Mesenchymal stem cell (in vitro differentiated cells and primary cell): ENCODE results near the gene ATP5MG.

Source experiments
- DNase-seq: peaks from one replicate; pipeline ENCODE4 v3.0.0-alpha.2; 2013
- H2AFZ ChIP-seq: one replicate; pipeline ENCODE4 v1.6.1; 2013; ENCODE audit warnings: low read depth, mild to moderate bottlenecking, control low read depth, inconsistent platforms, low read length, moderate library complexity
- H2AK5ac ChIP-seq: 2 replicates; pipeline ENCODE4 v1.6.1; 2013; ENCODE audit warnings: low read length, moderate library complexity, mild to moderate bottlenecking, inconsistent platforms; ENCODE audit not compliant: severe bottlenecking
- H2BK120ac ChIP-seq: one replicate; pipeline ENCODE4 v1.6.1; 2013; ENCODE audit warnings: low read depth, mild to moderate bottlenecking, inconsistent platforms, low read length, moderate library complexity
- H2BK12ac ChIP-seq, 2 experiments: one replicate each; pipeline ENCODE4 v1.6.1; 2013; ENCODE audit warnings: inconsistent platforms in 2 of 2, low read length in 2 of 2, mild to moderate bottlenecking in 2 of 2, moderate library complexity in 2 of 2, control low read depth in 1 of 2
- H2BK15ac ChIP-seq: one replicate; pipeline ENCODE4 v1.6.1; 2013; ENCODE audit warnings: mild to moderate bottlenecking, low read depth, inconsistent platforms; ENCODE audit not compliant: poor library complexity, severe bottlenecking
- H2BK5ac ChIP-seq: 2 replicates; pipeline ENCODE4 v1.6.1; 2013; ENCODE audit warnings: low read depth, mild to moderate bottlenecking, low read length, control low read depth, inconsistent platforms; ENCODE audit not compliant: poor library complexity, severe bottlenecking
- H3K14ac ChIP-seq, 2 experiments: one replicate each; pipeline ENCODE4 v1.6.1; 2013; ENCODE audit warnings: inconsistent platforms in 2 of 2, low read length in 2 of 2, control low read depth in 1 of 2, mild to moderate bottlenecking in 1 of 2, moderate library complexity in 1 of 2
- H3K18ac ChIP-seq, 2 experiments: one replicate each; pipeline ENCODE4 v1.6.1; 2013; ENCODE audit warnings: inconsistent platforms in 2 of 2, low read length in 2 of 2, control low read depth in 1 of 2, low read depth in 1 of 2, mild to moderate bottlenecking in 1 of 2
- H3K23ac ChIP-seq, 2 experiments: one replicate each; pipeline ENCODE4 v1.6.1; 2013; ENCODE audit warnings: inconsistent platforms in 2 of 2, low read length in 2 of 2, mild to moderate bottlenecking in 2 of 2, moderate library complexity in 2 of 2, control low read depth in 1 of 2
- H3K27ac ChIP-seq: 2 replicates; pipeline ENCODE4 v1.5.1; 2013; ENCODE audit warnings: mild to moderate bottlenecking, moderate library complexity, low read length, control low read depth, inconsistent platforms; ENCODE audit not compliant: poor library complexity, severe bottlenecking
- H3K27me3 ChIP-seq, 2 experiments: 2 replicates each; pipeline versions ENCODE4 v1.6.1 to v1.7.0; 2013; ENCODE audit warnings: low read length in 2 of 2, mild to moderate bottlenecking in 2 of 2, moderate library complexity in 2 of 2, control low read depth in 1 of 2, inconsistent platforms in 1 of 2; ENCODE audit not compliant: control insufficient read depth in 1 of 2, insufficient read depth in 1 of 2
- H3K36me3 ChIP-seq, 2 experiments: 2 replicates each; pipeline versions ENCODE4 v1.6.1 to v1.7.0; 2013; ENCODE audit warnings: low read length in 2 of 2, control low read depth in 1 of 2, inconsistent platforms in 1 of 2, low read depth in 1 of 2, mild to moderate bottlenecking in 1 of 2; ENCODE audit not compliant: insufficient read depth in 2 of 2, control insufficient read depth in 1 of 2
- H3K4ac ChIP-seq, 2 experiments: one replicate each; pipeline ENCODE4 v1.6.1; 2013; ENCODE audit warnings: inconsistent platforms in 2 of 2, low read length in 2 of 2, mild to moderate bottlenecking in 2 of 2, moderate library complexity in 2 of 2, control low read depth in 1 of 2, low read depth in 1 of 2
- H3K4me1 ChIP-seq: 2 replicates; pipeline ENCODE4 v1.6.1; 2013; ENCODE audit warnings: low read depth, low read length, control low read depth; ENCODE audit not compliant: control insufficient read depth, insufficient read depth
- H3K4me2 ChIP-seq: 2 replicates; pipeline ENCODE4 v1.6.1; 2013; ENCODE audit warnings: low read length, mild to moderate bottlenecking, inconsistent platforms; ENCODE audit not compliant: poor library complexity, severe bottlenecking
- H3K4me3 ChIP-seq, 2 experiments: 2 replicates each; pipeline versions ENCODE4 v1.5.1 to v1.7.0; 2013; ENCODE audit warnings: low read length in 2 of 2, mild to moderate bottlenecking in 2 of 2, control low read depth in 1 of 2, low read depth in 1 of 2; ENCODE audit not compliant: insufficient read depth in 1 of 2
- H3K79me1 ChIP-seq: replicated peaks from 2 replicates; pipeline ENCODE4 v1.6.1; 2013; ENCODE audit warnings: mild to moderate bottlenecking, control low read depth, low read length, inconsistent platforms; ENCODE audit not compliant: poor library complexity, severe bottlenecking
- H3K9ac ChIP-seq: 2 replicates; pipeline ENCODE4 v1.7.0; 2013; ENCODE audit warnings: mild to moderate bottlenecking, low read length, moderate library complexity
- H3K9me3 ChIP-seq: 2 replicates; pipeline ENCODE4 v1.7.0; 2013; ENCODE audit warnings: mild to moderate bottlenecking, low read length; ENCODE audit not compliant: control insufficient read depth
- H4K8ac ChIP-seq: one replicate; pipeline ENCODE4 v1.6.1; 2013; ENCODE audit warnings: inconsistent platforms, mild to moderate bottlenecking, low read length, moderate library complexity
- H4K91ac ChIP-seq: one replicate; pipeline ENCODE4 v1.6.1; 2013; ENCODE audit warnings: mild to moderate bottlenecking, low read length, inconsistent platforms
- WGBS: methylation state at CpG from one replicate; pipeline ENCODE4 v1.1.7; 2013; ENCODE audit warnings: mixed read lengths; 5-methylcytosine and 5-hydroxymethylcytosine counted together

The ATP5MG gene

DNA sequence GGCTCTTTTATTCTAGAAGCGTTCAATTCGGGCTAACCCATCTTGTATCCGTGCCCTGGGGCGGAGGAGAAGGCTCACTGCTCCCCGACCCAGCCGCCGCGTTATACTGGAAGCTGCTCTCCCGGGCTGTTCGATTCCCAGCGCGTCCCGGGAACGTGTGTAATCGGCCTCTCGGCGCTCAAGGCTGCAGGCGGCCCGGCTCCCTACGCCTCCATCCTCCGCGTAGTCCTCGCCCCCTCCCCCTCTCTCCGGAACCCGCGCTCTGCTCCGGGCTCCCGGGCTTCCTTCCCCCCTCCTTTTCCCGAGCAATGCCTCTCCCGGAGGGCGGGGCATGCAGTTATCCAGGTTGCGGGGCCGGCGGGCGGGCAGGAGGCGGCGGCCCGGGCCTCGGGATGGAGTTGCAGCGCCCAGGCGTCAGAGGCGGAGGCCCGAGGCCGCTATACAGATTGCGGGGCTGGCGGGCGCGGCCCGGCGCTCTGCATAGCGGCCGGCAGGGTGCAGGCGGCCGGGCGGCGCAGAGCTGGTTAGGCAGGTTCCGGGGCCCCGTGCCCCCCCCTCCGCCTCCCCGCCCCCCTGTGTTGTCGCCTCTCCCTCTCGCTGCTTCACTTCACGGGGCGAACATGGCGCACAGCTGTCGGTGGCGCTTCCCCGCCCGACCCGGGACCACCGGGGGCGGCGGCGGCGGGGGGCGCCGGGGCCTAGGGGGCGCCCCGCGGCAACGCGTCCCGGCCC lies 34.7 kb downstream of the ATP5MG start, which contains the start of gene KMT2A:
KMT2A (plus strand) TSS at position 600 of the 732 bp plus-strand sequence; CDS start at position 621, 21 bp downstream.
- H3K9me3 ChIP-seq, result no peaks in the 10 kb centered on the region
- WGBS, result 1% methylated on average over 59 of the region's 83 CpGs

DNA sequence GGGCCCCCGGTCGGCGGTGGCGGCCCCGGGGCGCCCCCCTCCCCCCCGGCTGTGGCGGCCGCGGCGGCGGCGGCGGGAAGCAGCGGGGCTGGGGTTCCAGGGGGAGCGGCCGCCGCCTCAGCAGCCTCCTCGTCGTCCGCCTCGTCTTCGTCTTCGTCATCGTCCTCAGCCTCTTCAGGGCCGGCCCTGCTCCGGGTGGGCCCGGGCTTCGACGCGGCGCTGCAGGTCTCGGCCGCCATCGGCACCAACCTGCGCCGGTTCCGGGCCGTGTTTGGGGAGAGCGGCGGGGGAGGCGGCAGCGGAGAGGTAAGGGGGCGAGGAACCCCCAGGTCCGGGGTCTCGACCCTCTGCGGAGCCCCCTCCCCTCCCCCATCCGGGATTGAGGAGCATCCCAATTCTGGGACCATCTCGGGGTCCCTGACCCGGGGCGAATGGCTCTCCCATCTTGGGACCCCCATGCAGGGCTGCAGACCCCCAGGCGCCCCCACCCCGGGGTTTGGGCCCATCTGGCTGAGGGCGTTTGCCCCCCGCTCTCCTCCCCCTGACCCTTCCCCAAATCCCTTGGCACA lies 35.3 kb downstream of the ATP5MG start:
- peak overlapping the region; percentile 84 for H3K4me2 ChIP-seq

More for the DNA sequence above, 34.7 kb downstream of the ATP5MG start, which contains the start of gene KMT2A:
- Histone ChIP-seq H3K27ac (peak within 1 kb of the TSS; percentile 96), H2BK12ac (peak within 1 kb of the TSS in 1 of 2 experiments; percentile 45), H3K4ac (peak within 1 kb of the TSS in 1 of 2 experiments; percentile 92), H3K79me1 (no peaks in the 10 kb centered on the region), H2BK120ac (peak within 1 kb of the TSS; percentile 83), H2BK15ac (peak within 1 kb of the TSS; percentile 67), H2AK5ac (no peak within 1 kb of the TSS), H3K4me3 (peak within 1 kb of the TSS; percentile 85 to 97), H3K23ac (peak within 1 kb of the TSS; percentile 84 to 92), H4K8ac (peak within 1 kb of the TSS; percentile 80), H3K14ac (peak within 1 kb of the TSS; percentile 67 to 98), H4K91ac (peak within 1 kb of the TSS; percentile 85), H2BK5ac (peak within 1 kb of the TSS; percentile 87), H2AFZ (peak within 1 kb of the TSS; percentile 97), H3K36me3 (no peaks in the 10 kb centered on the region), H3K4me2 (peak within 1 kb of the TSS; percentile 93), H3K27me3 (no peaks in the 10 kb centered on the region), H3K18ac (peak within 1 kb of the TSS; percentile 96 to 97), H3K9ac (peak within 1 kb of the TSS; percentile 88), H3K4me1 (peaks cover 6% of the 10 kb centered on the region)
- DNase-seq, result peak; percentile 98

DNA sequence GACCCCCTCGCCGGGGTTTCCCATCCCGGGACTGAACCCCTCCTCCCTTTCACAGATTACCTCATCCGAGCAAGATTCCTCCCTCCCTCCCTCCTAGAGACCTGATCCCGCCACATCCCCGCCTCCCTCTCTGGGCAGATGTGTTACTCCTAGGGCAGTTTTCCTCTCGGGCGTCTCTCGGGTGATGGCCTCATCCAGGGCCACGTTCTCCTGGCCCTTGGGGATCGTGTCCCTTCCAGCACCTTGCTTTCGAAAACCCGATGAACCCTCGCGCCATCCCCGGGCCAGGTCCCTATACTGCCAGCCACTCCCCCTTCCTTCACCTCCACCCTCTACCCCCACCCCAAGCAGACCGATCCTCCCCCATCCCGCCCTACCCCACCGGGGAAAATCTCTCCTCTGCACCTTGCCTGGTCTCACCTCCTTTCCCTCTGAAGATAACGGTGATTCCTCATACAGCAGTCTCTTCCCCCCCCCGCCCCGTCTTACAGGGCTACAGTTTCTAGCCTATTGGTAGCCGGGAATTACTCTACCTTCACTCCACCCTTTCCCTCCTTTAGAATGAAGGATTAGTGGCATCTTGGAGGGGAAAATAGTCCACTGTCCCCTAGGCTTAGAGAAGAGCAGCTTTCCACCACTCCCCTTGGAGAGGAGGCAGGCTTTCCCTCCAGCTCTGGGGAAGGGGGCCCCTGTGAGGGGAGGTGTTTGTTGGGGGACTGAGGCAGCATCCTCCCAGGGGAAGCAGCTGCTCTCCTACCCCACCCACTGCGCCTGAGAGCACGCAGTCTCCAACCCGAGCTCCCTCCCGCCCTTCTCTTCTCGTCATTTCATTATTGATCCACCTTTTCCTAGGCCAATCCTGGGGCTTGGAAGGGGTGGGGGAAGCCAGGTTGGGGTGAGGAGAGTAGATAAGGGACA lies 36.1 kb downstream of the ATP5MG start:
- 2% methylated on average over 20 of the region's 28 CpGs for WGBS
- Histone ChIP-seq H2AK5ac (no peak overlapping the region), H3K27me3 (no peaks in the 10 kb centered on the region), H3K4me1 (peaks cover 6% of the 10 kb centered on the region), H2BK120ac (peak overlapping the region; percentile 83), H3K27ac (peak overlapping the region; percentile 9), H3K23ac (peak overlapping the region in 1 of 2 experiments; percentile 84), H3K4me2 (peak overlapping the region; percentile 84), H2AFZ (no peak overlapping the region), H2BK5ac (no peak overlapping the region), H3K4ac (no peak overlapping the region), H4K91ac (no peak overlapping the region), H2BK15ac (no peak overlapping the region), H3K36me3 (no peaks in the 10 kb centered on the region), H2BK12ac (no peak overlapping the region), H3K79me1 (no peaks in the 10 kb centered on the region), H3K18ac (peak overlapping the region; percentile 96 to 97), H3K4me3 (peak overlapping the region; percentile 81 to 97), H3K9ac (peak overlapping the region; percentile 88), H4K8ac (no peak overlapping the region), H3K9me3 (no peaks in the 10 kb centered on the region), H3K14ac (no peak overlapping the region)
- peak; percentile 73 for DNase-seq

More for the DNA sequence above, 35.3 kb downstream of the ATP5MG start:
- Histone ChIP-seq H3K14ac (peak overlapping the region; percentile 67 to 98), H3K4ac (peak overlapping the region in 1 of 2 experiments; percentile 92), H3K4me3 (peak overlapping the region; percentile 81 to 97), H3K36me3 (no peaks in the 10 kb centered on the region), H4K8ac (peak overlapping the region; percentile 80), H4K91ac (peak overlapping the region; percentile 85), H2BK5ac (peak overlapping the region; percentile 87), H2AK5ac (no peak overlapping the region), H3K9ac (peak overlapping the region; percentile 88), H3K27ac (peak overlapping the region; percentile 30), H3K27me3 (no peaks in the 10 kb centered on the region), H3K18ac (peak overlapping the region; percentile 96 to 97), H3K79me1 (no peaks in the 10 kb centered on the region), H3K23ac (peak overlapping the region; percentile 84 to 92), H2BK15ac (peak overlapping the region; percentile 67), H3K4me1 (peaks cover 6% of the 10 kb centered on the region), H3K9me3 (no peaks in the 10 kb centered on the region), H2BK12ac (peak overlapping the region in 1 of 2 experiments; percentile 45), H2BK120ac (peak overlapping the region; percentile 83), H2AFZ (peak overlapping the region; percentile 72)
- DNase-seq, result peak; percentile 48
- whole genome bisulfite sequencing, result 1% methylated on average over 31 of the region's 55 CpGs
